A673 (cell line): ENCODE data around the gene PEPD.

Experiments
- EZH2 ChIP-seq: fragments of 200-600 bp; sonication (generic); IDR thresholded peaks from 2 replicates; pipeline ENCODE4 v1.6.1; 2017; ENCODE audit warnings: borderline replicate concordance, low read depth, mild to moderate bottlenecking, mixed read lengths, antibody characterized with exemption, low read length; ENCODE audit not compliant: poor library complexity, severe bottlenecking
- TF ChIP-seq, protein P1 (sequence below): fragments of 300-800, 200-600 bp; sonication (generic); conservative IDR thresholded peaks from 2 replicates; pipeline ENCODE4 v1.5.1; 2017; ENCODE audit warnings: low read depth, mild to moderate bottlenecking, antibody characterized with exemption, low read length, moderate library complexity, mixed read lengths

DNA sequence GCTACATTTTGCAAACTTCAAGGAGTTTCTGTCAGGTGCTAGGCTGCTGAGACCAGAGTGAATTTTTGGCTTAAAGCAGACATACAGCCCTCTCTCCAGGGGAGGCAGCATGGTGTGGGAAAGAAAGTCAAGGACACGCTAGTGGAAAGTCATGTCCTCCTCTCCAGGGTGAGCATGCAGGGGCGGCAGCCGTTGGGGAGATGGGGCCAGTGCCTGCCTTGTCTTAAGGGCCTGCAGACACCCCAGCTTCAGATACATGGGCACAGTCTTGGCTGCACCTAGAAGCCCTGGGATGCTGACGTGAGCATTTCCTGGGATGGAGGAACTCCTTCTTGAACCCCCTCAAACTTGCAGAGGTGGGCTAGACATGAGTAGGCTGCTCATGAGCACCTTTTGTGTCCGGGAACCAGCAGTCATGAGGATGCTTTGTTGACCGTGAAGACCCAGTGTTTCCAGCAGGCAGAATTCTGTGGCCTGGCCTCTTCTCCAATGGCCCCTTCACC, 43.3 kb upstream of the PEPD start:
- TF ChIP-seq, protein P1, sequence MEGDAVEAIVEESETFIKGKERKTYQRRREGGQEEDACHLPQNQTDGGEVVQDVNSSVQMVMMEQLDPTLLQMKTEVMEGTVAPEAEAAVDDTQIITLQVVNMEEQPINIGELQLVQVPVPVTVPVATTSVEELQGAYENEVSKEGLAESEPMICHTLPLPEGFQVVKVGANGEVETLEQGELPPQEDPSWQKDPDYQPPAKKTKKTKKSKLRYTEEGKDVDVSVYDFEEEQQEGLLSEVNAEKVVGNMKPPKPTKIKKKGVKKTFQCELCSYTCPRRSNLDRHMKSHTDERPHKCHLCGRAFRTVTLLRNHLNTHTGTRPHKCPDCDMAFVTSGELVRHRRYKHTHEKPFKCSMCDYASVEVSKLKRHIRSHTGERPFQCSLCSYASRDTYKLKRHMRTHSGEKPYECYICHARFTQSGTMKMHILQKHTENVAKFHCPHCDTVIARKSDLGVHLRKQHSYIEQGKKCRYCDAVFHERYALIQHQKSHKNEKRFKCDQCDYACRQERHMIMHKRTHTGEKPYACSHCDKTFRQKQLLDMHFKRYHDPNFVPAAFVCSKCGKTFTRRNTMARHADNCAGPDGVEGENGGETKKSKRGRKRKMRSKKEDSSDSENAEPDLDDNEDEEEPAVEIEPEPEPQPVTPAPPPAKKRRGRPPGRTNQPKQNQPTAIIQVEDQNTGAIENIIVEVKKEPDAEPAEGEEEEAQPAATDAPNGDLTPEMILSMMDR: no peak
- TF ChIP-seq EZH2: no peak
